CD4-positive, alpha-beta memory T cell (primary cell): ENCODE results near the gene ADCY10. TPM values are rescaled to one million over a fixed set of nuclear protein-coding genes. Genes with fewer than 3 reads are reported as not detected.

ENCODE experiments used
- CTCF ChIA-PET: fragments of 350-600 bp; sonication (Branson Sonifier 250); formaldehyde crosslinking; loops from one replicate; lab custom pipeline; 2021; ENCODE audit warnings: inconsistent platforms; ENCODE audit not compliant: partially characterized antibody; lab: Charles Lee
- POLR2A ChIA-PET: fragments of 350-600 bp; sonication (Branson Sonifier 250); formaldehyde crosslinking; loops from one replicate; lab custom pipeline; 2021; ENCODE audit not compliant: partially characterized antibody; lab: Charles Lee
- DNase-seq, 5 donors: peaks; one replicate each; pipeline versions ENCODE4 v3.0.0 to v3.0.0-alpha.2; 2020 to 2022; ENCODE audit warnings: mixed read lengths in 1 of 5
- H3K27ac ChIP-seq: one replicate; pipeline ENCODE4 v1.7.0; 2013; ENCODE audit warnings: low read depth, low read length
- H3K27me3 ChIP-seq: 2 replicates; pipeline ENCODE4 v1.7.0; 2013; ENCODE audit warnings: mild to moderate bottlenecking, low read length, moderate library complexity; ENCODE audit not compliant: insufficient read depth
- H3K36me3 ChIP-seq: 2 replicates; pipeline ENCODE4 v1.7.0; 2013; ENCODE audit warnings: mild to moderate bottlenecking, low read length, moderate library complexity; ENCODE audit not compliant: insufficient read depth
- H3K4me1 ChIP-seq: 2 replicates; pipeline ENCODE4 v1.7.0; 2013; ENCODE audit warnings: mild to moderate bottlenecking, low read length, moderate library complexity; ENCODE audit not compliant: insufficient read depth
- H3K4me3 ChIP-seq, 2 donors: one replicate each; pipeline ENCODE4 v1.7.0; 2013; ENCODE audit warnings: low read length in 2 of 2, mild to moderate bottlenecking in 1 of 2
- H3K9me3 ChIP-seq, 2 donors: one replicate each; pipeline ENCODE4 v1.7.0; 2013; ENCODE audit warnings: low read length in 2 of 2, control low read depth in 1 of 2; ENCODE audit not compliant: control insufficient read depth in 1 of 2
- H3K27ac Mint-ChIP-seq, 7 donors: one replicate each; pipeline ENCODE4 v1.8.0; 2020 to 2021; ENCODE audit warnings: mixed read lengths in 7 of 7, mild to moderate bottlenecking in 6 of 7, inconsistent platforms in 3 of 7, moderate library complexity in 3 of 7
- H3K27me3 Mint-ChIP-seq, 2 donors: one replicate each; pipeline ENCODE4 v1.8.0; 2020 to 2021; ENCODE audit warnings: mixed read lengths in 2 of 2
- H3K36me3 Mint-ChIP-seq, 2 donors: one replicate each; pipeline ENCODE4 v1.8.0; 2020 to 2021; ENCODE audit warnings: mixed read lengths in 2 of 2, inconsistent platforms in 1 of 2, mild to moderate bottlenecking in 1 of 2
- H3K4me1 Mint-ChIP-seq, 4 donors: one replicate each; pipeline ENCODE4 v1.8.0; 2020 to 2021; ENCODE audit warnings: mixed read lengths in 4 of 4, mild to moderate bottlenecking in 1 of 4
- H3K4me3 Mint-ChIP-seq, 8 donors: one replicate each; pipeline ENCODE4 v1.8.0; 2020 to 2021; ENCODE audit warnings: mixed read lengths in 8 of 8, mild to moderate bottlenecking in 7 of 8, moderate library complexity in 6 of 8, inconsistent platforms in 3 of 8
- H3K9me3 Mint-ChIP-seq, 8 donors: one replicate each; pipeline ENCODE4 v1.8.0; 2020 to 2021; ENCODE audit warnings: mixed read lengths in 8 of 8, mild to moderate bottlenecking in 5 of 8, inconsistent platforms in 3 of 8, moderate library complexity in 1 of 8
- intact Hi-C: fragments of 100-400 bp; cut with micrococcal nuclease; formaldehyde crosslinking; loops from one replicate; pipeline ENCODE4 v1.15.1; 2023
- polyA plus RNA-seq, 2 donors: library from polyadenylated mRNA; unstranded; fragments of 300-500 nt; fragmentation: Illumina TruSeq; gene quantifications; one replicate each; pipeline ENCODE4 v1.2.3, GENCODE V29; 2021
- total RNA-seq, 2 experiments: library from RNA; stranded (reverse); gene quantifications; one replicate each; pipeline ENCODE4 v1.2.3, GENCODE V29; 2021

Gene ADCY10
- total and polyA plus RNA-seq, 4 experiments from 2014 or later, result 0.61 to 0.96 TPM; not detected in 2

- CTCF ChIA-PET, result no interaction called here
- POLR2A ChIA-PET, result no interaction called here
- no peak overlapping the region for H3K4me3 Mint-ChIP-seq
Observed at GRCh38 chr1:167764458-167765330, 149.2 kb downstream of the ADCY10 start.

GRCh38 chr1:167763525-167764220 lies 150.3 kb downstream of the ADCY10 start:
- Histone ChIP-seq H3K9me3 (no peaks in the 10 kb centered on the region), H3K27me3 (no peaks in the 10 kb centered on the region), H3K27ac (no peak overlapping the region), H3K36me3 (no peaks in the 10 kb centered on the region), H3K4me1 (peaks cover 16% of the 10 kb centered on the region), H3K4me3 (no peak overlapping the region)
- POLR2A ChIA-PET, result no interaction called here
- intact Hi-C loops, result no loop called here
- no peak overlapping the region for H3K4me3 Mint-ChIP-seq
- H3K9me3 Mint-ChIP-seq, result no peaks in the 10 kb centered on the region
- no peaks in the 10 kb centered on the region for H3K27me3 Mint-ChIP-seq
- CTCF ChIA-PET, result no interaction called here
- no peak for DNase-seq
- H3K4me1 Mint-ChIP-seq, result peaks cover 14 to 18% (median 14%) of the 10 kb centered on the region in 4 donors
- no peak overlapping the region for H3K27ac Mint-ChIP-seq
- H3K36me3 Mint-ChIP-seq, result peaks cover 4 to 11% of the 10 kb centered on the region in 2 donors

More at GRCh38 chr1:167764458-167765330, 149.2 kb downstream of the ADCY10 start:
- peaks cover 5 to 21% of the 10 kb centered on the region in 2 donors for H3K36me3 Mint-ChIP-seq
- Histone ChIP-seq H3K9me3 (no peaks in the 10 kb centered on the region), H3K27ac (no peak overlapping the region), H3K4me3 (no peak overlapping the region), H3K4me1 (peaks cover 16% of the 10 kb centered on the region), H3K27me3 (no peaks in the 10 kb centered on the region), H3K36me3 (no peaks in the 10 kb centered on the region)
- no peak for DNase-seq
- H3K27me3 Mint-ChIP-seq, result no peaks in the 10 kb centered on the region
- intact Hi-C loops, result no loop called here
- peaks cover 14 to 18% (median 14%) of the 10 kb centered on the region in 4 donors for H3K4me1 Mint-ChIP-seq
- H3K9me3 Mint-ChIP-seq, result no peaks in the 10 kb centered on the region
- no peak overlapping the region for H3K27ac Mint-ChIP-seq

- Histone ChIP-seq H3K27ac (no peak overlapping the region), H3K4me3 (no peak overlapping the region), H3K9me3 (no peaks in the 10 kb centered on the region), H3K4me1 (peaks cover 16% of the 10 kb centered on the region), H3K36me3 (no peaks in the 10 kb centered on the region), H3K27me3 (no peaks in the 10 kb centered on the region)
- Mint-ChIP-seq H3K4me1 (peaks cover 14 to 19% (median 14%) of the 10 kb centered on the region in 4 donors), H3K4me3 (peak overlapping the region in 5 of 8 donors; percentile 10 to 63 (median 22)), H3K27me3 (no peaks in the 10 kb centered on the region), H3K36me3 (peaks cover 0 to 4% of the 10 kb centered on the region in 2 donors), H3K9me3 (no peaks in the 10 kb centered on the region), H3K27ac (peak overlapping the region in 2 of 7 donors; percentile 43 to 78)
- peak in 4 of 5 donors; percentile 20 to 41 (median 28) for DNase-seq
- CTCF ChIA-PET, result interaction anchor here (0.9 to 1.2 kb wide), 4 partner anchors 23 to 205 kb away, joined by 3 to 5 read pairs (median 4); no protein-coding TSS in a partner anchor
- intact Hi-C loops, result no loop called here
- POLR2A ChIA-PET, result no interaction called here
Observed at GRCh38 chr1:167762061-167762746, 151.7 kb downstream of the ADCY10 start.

- Histone ChIP-seq H3K4me1 (peaks cover 16% of the 10 kb centered on the region), H3K27ac (no peak overlapping the region), H3K4me3 (no peak overlapping the region), H3K36me3 (no peaks in the 10 kb centered on the region), H3K27me3 (no peaks in the 10 kb centered on the region), H3K9me3 (no peaks in the 10 kb centered on the region)
- Mint-ChIP-seq H3K27ac (peak overlapping the region in 2 of 7 donors; percentile 33 to 52), H3K27me3 (no peaks in the 10 kb centered on the region), H3K36me3 (no peaks in the 10 kb centered on the region), H3K9me3 (no peaks in the 10 kb centered on the region), H3K4me1 (peaks cover 14 to 19% (median 14%) of the 10 kb centered on the region in 4 donors), H3K4me3 (peak overlapping the region in 2 of 8 donors; percentile 20 to 27)
- no peak for DNase-seq
- POLR2A ChIA-PET, result no interaction called here
- CTCF ChIA-PET, result interaction anchor here (0.9 to 1.1 kb wide), 2 partner anchors 22 to 204 kb away, joined by 3 read pairs; no protein-coding TSS in a partner anchor
- intact Hi-C loops, result no loop called here
Observed at GRCh38 chr1:167761400-167761799, 152.5 kb downstream of the ADCY10 start.

Other genes with a start within 250 kb of the ADCY10 start
- 1 to 10 TPM; 5.4 to 7.2 TPM for gene MPZL1, start 192.2 kb downstream of the ADCY10 start, total RNA-seq
- gene MPZL1, start 192.2 kb downstream of the ADCY10 start, polyA plus RNA-seq, result 10 to 100 TPM in 1 of 2 donors, 1 to 10 TPM in 1; 8.6 to 15.8 TPM
- 10 to 100 TPM; 28.3 to 29.2 TPM for gene DCAF6, start 22.5 kb upstream of the ADCY10 start, total RNA-seq
- gene DCAF6, start 22.5 kb upstream of the ADCY10 start, polyA plus RNA-seq, result 10 to 100 TPM in 1 of 2 donors, 1 to 10 TPM in 1; 8.1 to 14.3 TPM
- gene MPC2, start 22.9 kb upstream of the ADCY10 start, total RNA-seq, result 10 to 100 TPM; 30.8 to 33.2 TPM
- 100 to 1,000 TPM in 1 of 2 donors, 10 to 100 TPM in 1; 87.7 to 123 TPM for gene MPC2, start 22.9 kb upstream of the ADCY10 start, polyA plus RNA-seq
- under 1 TPM in 1 of 2 experiments, not detected in 1; 0.12 TPM for gene GPR161, start 222.8 kb upstream of the ADCY10 start, total RNA-seq
- gene GPR161, start 222.8 kb upstream of the ADCY10 start, polyA plus RNA-seq, result under 1 TPM; 0.09 to 0.10 TPM